ENCODE results near the gene LRRC71.
"Not testable (repeated sequence)": the region's sequence is repeated elsewhere in the genome, so short reads cannot be mapped to it uniquely, and the experiment has no call there.

The LRRC71 gene

DNA sequence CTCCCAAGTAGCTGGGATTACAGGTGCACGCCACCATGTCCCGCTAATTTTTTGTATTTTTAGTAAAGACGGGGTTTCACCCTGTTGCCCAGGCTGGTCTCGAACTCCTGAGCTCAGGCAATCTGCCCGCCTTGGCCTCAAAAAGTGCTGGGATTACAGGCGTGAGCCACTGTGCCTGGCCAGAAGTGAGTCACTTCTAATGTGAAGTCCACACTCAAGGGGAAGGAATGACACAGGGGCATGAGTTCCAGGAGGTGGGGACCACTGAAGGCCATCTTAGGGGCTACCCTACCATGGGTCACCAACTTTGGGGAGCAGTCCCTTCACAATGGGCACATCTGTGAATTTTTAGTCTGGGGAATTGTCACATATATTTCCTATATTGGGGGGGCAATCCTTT lies 6.3 kb downstream of the LRRC71 start:
- Mint-ChIP-seq H3K27me3 (peaks cover 88% of the 10 kb centered on the region), H3K4me1 (ENCODE audit: low read depth) (peaks cover 34% of the 10 kb centered on the region)
- not testable (repeated sequence) for H3K36me3 Mint-ChIP-seq (ENCODE audit: low read depth); H3K9me3 Mint-ChIP-seq; H3K4me3 Mint-ChIP-seq; H3K27ac Mint-ChIP-seq

DNA sequence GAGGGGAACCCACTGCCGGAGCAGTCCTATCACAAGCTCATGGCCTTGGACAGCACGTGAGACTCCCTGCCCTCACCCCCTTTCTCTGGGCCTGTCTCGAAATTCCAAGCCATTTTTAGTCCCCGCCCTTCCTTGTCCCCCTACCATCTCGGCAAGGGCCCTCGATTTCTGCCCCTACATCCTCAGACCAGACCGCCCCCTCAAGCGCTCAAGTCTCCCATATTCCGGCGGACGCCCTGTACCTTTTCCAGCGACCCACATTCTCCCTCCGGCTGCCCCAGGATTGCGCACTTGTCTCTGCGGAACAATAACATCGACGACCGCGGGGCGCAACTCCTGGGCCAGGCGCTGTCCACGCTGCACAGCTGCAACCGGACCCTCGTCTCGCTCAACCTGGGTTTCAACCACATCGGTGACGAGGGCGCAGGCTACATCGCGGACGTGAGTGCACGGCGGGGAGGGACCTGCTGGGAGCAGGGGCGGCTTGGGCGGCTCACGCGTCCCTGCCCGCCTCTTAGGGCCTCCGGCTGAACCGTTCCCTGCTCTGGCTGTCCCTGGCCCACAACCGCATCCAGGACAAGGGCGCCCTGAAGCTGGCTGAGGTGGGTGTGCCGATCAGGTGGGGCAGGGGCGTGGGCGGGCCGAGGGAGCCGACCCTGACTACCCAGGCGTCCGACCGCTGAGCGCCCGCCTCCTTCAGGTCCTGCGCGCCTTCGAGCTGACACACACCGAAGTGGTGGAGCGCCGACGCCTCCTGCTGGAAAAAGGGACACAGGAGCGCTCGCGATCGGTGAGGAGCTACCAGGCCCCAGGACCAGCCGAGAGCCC lies 7.0 kb downstream of the LRRC71 start:
- H3K36me3 Mint-ChIP-seq (ENCODE audit: low read depth) = no peaks in the 10 kb centered on the region
- H3K9me3 Mint-ChIP-seq = no peaks in the 10 kb centered on the region
- H3K27me3 Mint-ChIP-seq = peaks cover 81% of the 10 kb centered on the region
- H3K27ac Mint-ChIP-seq = no peak overlapping the region
- peak overlapping the region; percentile 55 for H3K4me3 Mint-ChIP-seq
- peaks cover 34% of the 10 kb centered on the region for H3K4me1 Mint-ChIP-seq (ENCODE audit: low read depth)

DNA sequence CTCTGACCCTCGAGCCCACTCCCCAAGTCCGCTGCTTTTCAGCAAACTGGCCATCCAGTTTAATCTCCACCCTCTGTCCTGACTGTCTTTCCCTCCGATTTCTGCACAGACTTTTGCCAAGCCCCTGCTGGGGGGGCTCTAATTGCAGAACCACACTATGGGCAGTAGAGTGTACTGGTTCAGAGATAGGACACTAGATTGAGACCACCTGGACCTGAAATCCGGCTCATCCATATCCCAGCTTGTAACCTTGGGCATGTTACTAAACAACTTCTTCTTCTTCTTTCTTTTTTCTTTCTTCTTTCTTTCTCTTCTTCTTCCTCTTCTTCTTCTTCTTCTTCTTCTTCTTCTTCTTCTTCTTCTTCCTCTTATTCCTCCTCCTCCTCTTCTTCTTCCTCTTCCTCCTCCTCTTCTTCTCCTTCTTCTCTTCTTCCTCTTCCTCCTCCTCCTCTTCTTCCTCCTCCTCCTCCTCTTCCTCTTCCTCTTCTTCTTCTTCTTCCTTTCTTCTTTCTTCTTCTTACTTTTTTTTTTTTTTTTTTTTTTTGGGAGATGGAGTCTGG lies 7.7 kb downstream of the LRRC71 start:
- Mint-ChIP-seq H3K27ac (peak overlapping the region; percentile 15), H3K4me1 (ENCODE audit: low read depth) (peaks cover 33% of the 10 kb centered on the region), H3K9me3 (no peaks in the 10 kb centered on the region), H3K36me3 (ENCODE audit: low read depth) (no peaks in the 10 kb centered on the region), H3K27me3 (peaks cover 81% of the 10 kb centered on the region), H3K4me3 (peak overlapping the region; percentile 55)

DNA sequence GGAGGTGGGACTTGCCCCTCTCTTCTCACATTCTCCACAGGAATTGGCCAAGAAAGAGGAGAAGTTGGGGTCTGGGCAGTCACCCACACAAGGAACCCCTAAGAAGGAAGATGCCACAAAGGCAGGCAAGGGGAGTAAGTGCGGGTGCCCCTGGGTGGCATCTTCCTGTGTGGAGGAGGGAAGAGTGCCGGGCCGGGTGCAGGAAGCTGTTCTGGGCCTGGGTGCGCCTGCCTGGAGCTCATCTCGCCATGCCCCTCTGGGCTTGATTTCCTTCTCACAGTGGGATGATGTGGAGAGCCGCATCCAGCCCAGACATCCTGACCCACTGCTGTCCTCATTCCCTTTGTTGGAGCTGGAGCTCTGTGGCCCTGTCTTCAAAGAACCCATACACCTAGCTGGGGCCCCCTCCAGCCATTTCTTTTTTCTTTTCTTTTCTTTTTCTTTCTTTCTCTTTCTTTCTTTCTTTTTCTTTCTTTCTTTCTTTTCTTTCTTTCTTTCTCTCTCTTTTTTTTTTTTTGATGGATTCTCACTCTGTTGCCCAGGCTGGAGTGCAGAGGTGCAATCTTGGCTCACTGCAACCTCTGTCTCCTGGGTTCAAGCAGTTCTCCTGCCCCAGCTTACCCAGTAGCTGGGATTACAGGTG lies 9.3 kb downstream of the LRRC71 start:
- Mint-ChIP-seq H3K27ac (no peak overlapping the region), H3K4me3 (no peak overlapping the region), H3K9me3 (no peaks in the 10 kb centered on the region), H3K27me3 (peaks cover 68% of the 10 kb centered on the region), H3K4me1 (ENCODE audit: low read depth) (peaks cover 29% of the 10 kb centered on the region), H3K36me3 (ENCODE audit: low read depth) (no peaks in the 10 kb centered on the region)

DNA sequence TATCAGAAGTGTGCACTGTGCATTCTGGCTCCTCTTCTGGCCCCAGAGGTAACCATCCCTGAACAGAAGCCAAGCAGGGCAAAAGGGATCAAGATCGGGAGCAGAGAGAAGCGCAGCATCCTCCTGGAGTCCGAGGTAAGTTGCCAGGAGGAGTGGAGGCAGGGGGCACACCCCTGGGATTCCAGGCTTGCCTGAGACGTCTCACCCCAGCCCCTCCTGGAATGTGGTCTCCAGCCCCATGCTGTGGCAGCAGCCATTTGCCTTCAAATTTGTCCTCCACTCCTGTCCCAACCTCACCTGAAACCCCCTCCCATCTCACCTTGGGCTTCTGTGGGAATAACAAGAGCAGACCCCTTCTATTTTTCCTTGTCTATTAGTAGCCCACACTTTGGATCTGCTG lies 10.1 kb downstream of the LRRC71 start:
- Mint-ChIP-seq H3K27ac (no peak overlapping the region), H3K36me3 (ENCODE audit: low read depth) (no peaks in the 10 kb centered on the region), H3K4me3 (no peak overlapping the region), H3K27me3 (peaks cover 61% of the 10 kb centered on the region), H3K4me1 (ENCODE audit: low read depth) (peaks cover 25% of the 10 kb centered on the region), H3K9me3 (no peaks in the 10 kb centered on the region)

DNA sequence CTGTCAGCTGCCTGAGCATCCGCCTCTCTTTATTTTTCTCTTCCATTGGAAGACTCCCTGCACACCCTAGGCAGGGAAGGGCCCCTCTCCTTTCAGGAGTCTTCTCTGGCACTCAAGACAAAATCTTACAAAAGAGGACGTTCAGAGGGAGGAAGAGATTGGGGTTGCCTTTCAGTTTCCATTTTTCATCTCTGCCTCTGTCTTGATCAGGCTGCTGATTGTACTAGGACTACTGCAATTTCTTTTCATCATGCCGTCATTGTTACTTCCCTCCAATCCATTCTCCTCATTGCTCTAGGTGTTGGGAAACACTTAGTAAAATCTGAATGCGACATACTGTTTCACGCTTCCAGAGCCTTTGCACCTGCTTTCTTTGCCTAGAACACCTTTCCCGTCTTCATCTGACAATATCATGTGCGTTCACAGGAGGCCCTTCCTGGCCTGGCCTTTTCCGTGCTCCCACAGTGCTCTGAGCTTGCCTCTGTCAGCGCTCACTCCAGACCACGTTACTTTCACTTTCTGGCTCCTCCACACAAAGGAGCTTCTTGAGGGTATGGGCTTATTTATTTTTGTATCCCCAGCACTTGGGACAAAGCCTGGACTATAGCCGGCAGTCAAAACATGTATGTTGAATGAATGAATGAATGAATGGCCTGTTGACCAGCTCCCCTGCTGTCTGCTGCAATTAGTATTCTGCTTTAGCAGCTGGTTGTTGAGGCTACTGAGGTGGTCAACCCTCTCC lies 10.9 kb downstream of the LRRC71 start:
- Mint-ChIP-seq H3K36me3 (ENCODE audit: low read depth) (no peaks in the 10 kb centered on the region), H3K9me3 (no peaks in the 10 kb centered on the region), H3K27ac (no peak overlapping the region), H3K27me3 (peaks cover 53% of the 10 kb centered on the region), H3K4me3 (no peak overlapping the region), H3K4me1 (ENCODE audit: low read depth) (peaks cover 16% of the 10 kb centered on the region)

DNA sequence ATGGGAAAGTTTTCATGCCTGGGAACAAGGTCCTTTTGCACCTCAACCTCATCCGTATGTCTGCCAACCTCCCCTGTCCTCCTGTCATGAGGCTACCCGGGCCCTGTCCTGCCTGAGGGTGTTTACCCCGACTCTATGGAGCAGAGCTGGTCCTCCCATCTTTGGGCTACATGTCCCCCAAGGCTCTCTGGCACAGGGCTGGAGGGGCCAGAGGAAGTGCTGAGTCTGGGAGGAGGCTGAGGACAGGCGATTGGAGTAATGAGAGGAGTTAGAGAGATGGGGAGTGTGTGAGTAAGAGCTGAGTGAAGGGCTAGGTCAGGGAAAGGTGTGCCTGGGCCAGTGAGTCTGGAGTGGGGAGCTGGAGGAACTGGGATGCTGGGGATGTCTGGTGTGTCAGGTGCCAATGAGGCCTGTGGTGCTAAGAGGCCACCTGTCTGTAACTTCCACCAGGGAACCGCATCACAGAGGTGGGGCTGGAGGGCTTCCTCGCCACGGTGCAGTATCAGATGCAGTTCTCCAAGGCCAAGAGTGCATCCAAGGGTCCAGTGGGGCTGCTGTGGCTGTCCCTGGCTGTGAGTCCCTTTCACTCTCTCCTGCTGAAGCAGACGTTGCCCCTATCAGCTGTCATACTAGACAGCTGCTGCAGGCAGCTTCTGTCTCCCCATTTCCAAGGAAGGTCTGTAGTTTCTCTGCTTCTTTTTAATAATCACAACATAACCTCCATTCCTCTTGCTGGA lies 11.7 kb downstream of the LRRC71 start:
- no peak overlapping the region for H3K4me3 Mint-ChIP-seq
- peaks cover 8% of the 10 kb centered on the region for H3K4me1 Mint-ChIP-seq (ENCODE audit: low read depth)
- H3K9me3 Mint-ChIP-seq = no peaks in the 10 kb centered on the region
- H3K27me3 Mint-ChIP-seq = peaks cover 47% of the 10 kb centered on the region
- H3K36me3 Mint-ChIP-seq (ENCODE audit: low read depth) = no peaks in the 10 kb centered on the region
- H3K27ac Mint-ChIP-seq = no peak overlapping the region

DNA sequence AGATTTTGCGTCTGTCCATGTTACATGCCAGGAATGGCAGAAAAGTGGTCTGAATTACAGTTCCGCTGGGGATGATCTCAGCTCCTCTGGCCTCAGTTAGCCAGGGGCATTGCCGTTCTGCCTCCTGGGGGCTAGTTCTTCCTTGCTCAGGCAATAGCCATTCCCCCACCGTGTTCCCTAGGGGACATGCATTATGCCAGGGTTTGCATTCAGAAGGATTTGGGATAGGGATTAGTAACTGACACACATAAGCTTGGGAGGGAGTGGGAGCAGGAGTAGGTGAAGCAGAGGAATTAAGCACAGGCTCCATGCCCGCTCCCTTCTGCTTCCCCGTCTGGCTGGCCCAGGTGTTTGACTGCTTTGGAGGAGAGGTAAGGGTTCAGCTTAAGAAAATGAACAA lies 12.7 kb downstream of the LRRC71 start:
- H3K27me3 Mint-ChIP-seq = peaks cover 39% of the 10 kb centered on the region

DNA sequence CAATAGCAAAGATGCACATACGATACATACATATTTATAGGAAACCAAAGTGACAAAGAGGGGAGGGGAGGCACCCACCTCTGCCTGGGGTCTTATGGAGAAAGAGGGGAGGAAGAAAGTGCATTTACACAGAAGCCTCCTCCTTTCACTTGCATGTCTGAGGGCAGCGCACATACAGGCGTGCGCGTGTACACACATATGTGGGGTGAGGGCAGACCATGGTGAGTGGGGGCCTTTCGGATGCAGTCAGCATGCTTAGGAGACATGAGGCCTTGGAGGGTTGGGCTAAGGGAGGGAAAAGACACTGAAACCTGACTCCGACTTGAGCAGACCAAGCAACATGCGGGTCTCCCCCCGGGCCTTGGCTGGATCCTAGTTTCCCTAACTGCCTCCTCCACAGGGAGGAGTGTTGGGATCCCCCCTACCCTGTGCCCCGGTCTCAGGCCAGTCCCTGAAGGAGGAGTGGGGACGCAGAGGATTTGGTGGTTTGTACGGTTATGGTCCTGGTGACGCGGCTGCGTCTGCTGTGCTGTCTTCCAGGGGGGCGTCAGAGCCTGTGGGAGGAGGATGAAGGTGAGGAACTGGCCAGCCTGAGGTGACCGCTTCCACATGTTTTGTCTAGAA lies 15.2 kb downstream of the LRRC71 start:
- Mint-ChIP-seq H3K4me3 (no peak overlapping the region), H3K4me1 (ENCODE audit: low read depth) (no peaks in the 10 kb centered on the region), H3K9me3 (no peaks in the 10 kb centered on the region), H3K27ac (no peak overlapping the region), H3K36me3 (ENCODE audit: low read depth) (no peaks in the 10 kb centered on the region), H3K27me3 (peaks cover 19% of the 10 kb centered on the region)

More for the DNA sequence above, 12.7 kb downstream of the LRRC71 start:
- no peak overlapping the region for H3K4me3 Mint-ChIP-seq
- no peak overlapping the region for H3K27ac Mint-ChIP-seq
- H3K4me1 Mint-ChIP-seq (ENCODE audit: low read depth) = peaks cover under 1% of the 10 kb centered on the region
- H3K36me3 Mint-ChIP-seq (ENCODE audit: low read depth) = no peaks in the 10 kb centered on the region
- no peaks in the 10 kb centered on the region for H3K9me3 Mint-ChIP-seq

DNA sequence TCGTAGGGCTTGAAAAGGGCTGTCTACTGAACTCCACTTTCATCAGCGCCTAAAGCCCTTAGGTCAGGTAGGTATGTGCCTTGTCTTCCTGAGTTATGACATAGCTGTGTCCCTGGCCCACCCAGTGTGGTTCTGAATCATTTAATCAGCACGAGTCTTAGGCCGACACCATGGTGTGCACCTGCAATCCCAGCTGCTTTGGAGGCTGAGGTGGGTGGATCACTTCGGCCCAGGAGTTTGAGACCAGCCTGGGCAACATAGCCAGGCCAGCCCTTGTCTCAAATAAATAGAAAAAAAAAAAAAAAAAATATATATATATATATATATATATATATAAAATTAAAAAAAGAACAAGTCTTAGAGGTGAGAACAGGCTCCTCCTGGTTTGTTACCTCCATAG lies 15.8 kb downstream of the LRRC71 start:
- Mint-ChIP-seq H3K4me3 (no peak overlapping the region), H3K9me3 (no peaks in the 10 kb centered on the region), H3K4me1 (ENCODE audit: low read depth) (no peaks in the 10 kb centered on the region), H3K36me3 (ENCODE audit: low read depth) (no peaks in the 10 kb centered on the region), H3K27me3 (peaks cover 13% of the 10 kb centered on the region), H3K27ac (no peak overlapping the region)

DNA sequence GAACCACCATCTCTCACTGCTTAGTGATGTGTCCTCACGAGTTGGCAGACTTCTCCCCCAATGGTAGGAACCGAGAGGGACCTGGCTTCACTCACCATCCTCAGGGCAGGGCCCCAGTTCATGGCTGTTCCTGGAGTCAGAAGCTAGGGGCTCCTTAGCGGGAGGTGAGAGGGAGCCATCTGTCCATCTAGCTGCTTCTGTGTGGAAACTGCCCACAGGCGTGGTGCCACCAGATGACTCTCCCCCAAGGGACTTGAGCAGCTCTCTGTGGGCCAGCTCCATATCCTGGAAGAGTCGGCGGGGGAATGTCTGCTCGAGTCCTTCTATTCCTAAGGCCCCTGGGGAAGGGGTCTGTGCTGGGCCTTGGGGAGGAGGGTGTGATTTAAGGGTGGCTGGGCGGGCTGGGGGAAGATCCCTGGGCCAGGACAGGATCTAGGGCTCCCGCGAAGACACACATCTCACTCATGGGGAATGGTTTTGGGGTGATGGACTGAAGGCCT lies 16.3 kb downstream of the LRRC71 start:
- H3K4me1 Mint-ChIP-seq (ENCODE audit: low read depth) = no peaks in the 10 kb centered on the region
- no peak overlapping the region for H3K4me3 Mint-ChIP-seq
- no peaks in the 10 kb centered on the region for H3K9me3 Mint-ChIP-seq
- H3K27me3 Mint-ChIP-seq = peaks cover 8% of the 10 kb centered on the region
- H3K27ac Mint-ChIP-seq = no peak overlapping the region
- no peaks in the 10 kb centered on the region for H3K36me3 Mint-ChIP-seq (ENCODE audit: low read depth)

DNA sequence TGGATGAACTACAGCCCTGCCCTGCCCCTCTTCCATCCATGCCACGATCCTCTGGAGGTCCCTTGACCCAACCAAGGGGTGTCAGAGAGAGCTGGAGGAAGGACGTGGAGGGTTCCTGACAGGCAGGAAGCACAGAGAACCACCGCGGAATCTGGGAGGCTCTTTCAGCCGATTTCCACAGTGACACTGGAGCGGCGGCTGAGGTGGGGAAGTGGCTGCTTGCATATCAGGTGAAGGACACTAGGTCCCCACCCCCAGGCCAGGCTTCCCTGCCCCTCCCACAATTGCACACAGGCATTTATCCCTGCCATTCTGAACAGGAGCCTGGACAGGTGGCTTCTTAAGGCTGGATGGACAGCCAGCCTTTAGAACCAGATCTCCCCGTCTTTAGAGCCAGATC lies 17.5 kb downstream of the LRRC71 start:
- H3K9me3 Mint-ChIP-seq = no peaks in the 10 kb centered on the region
- H3K27me3 Mint-ChIP-seq = peaks cover 3% of the 10 kb centered on the region
- H3K4me1 Mint-ChIP-seq (ENCODE audit: low read depth) = no peaks in the 10 kb centered on the region
- no peak overlapping the region for H3K4me3 Mint-ChIP-seq
- H3K36me3 Mint-ChIP-seq (ENCODE audit: low read depth) = no peaks in the 10 kb centered on the region
- H3K27ac Mint-ChIP-seq = no peak overlapping the region

DNA sequence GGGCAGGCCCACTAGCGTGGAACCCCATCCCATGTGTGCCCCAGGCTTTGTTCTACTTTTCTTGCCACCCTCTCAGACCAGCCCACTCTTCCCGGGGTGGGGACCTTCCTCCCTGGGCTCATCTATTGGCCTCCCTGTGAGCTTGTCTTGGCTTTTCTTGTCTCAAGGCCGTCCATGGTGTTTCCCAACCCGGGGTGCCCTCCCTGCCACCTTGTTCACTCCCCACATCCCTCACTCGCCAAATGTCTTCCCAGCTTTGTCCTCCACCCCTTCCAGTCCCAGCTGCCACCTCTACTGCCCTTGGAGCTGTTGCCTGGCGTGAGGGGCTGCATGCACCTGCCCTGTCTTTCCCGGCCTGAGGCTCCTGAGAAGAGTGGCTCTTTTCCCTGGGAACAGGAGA lies 18.4 kb downstream of the LRRC71 start:
- H3K27me3 Mint-ChIP-seq = no peaks in the 10 kb centered on the region
- H3K4me1 Mint-ChIP-seq (ENCODE audit: low read depth) = no peaks in the 10 kb centered on the region
- no peaks in the 10 kb centered on the region for H3K9me3 Mint-ChIP-seq
- no peaks in the 10 kb centered on the region for H3K36me3 Mint-ChIP-seq (ENCODE audit: low read depth)
- no peak overlapping the region for H3K4me3 Mint-ChIP-seq
- H3K27ac Mint-ChIP-seq = no peak overlapping the region

DNA sequence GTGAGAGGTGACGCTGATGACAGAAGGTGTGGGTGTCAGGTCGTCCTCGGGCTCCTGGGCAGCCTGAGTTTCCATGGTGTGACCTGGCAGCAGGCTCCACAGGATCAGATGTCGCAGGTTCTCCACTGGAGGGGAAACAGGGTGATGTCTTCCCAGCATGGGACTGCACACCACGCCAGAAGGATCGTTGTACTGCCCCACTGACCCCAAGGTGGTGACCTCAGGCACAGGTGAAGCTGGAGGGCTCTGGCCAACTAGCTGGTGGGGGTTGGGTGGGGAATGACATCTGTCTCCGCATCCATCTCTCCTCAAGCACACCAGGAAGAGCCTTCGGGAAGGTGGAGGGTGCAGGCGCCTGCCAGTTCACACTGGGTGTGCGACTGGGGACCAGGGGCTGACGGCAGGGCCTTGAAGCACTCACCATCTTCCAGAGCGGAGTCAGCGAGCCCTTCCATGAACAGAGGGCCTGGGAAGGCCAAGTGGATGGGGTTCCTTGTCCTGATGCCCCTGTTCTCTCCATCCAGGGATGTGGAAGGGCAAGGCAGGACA lies 19.4 kb downstream of the LRRC71 start:
- no peaks in the 10 kb centered on the region for H3K27me3 Mint-ChIP-seq
- H3K4me3 Mint-ChIP-seq = no peak overlapping the region
- H3K36me3 Mint-ChIP-seq (ENCODE audit: low read depth) = no peaks in the 10 kb centered on the region
- H3K9me3 Mint-ChIP-seq = no peaks in the 10 kb centered on the region
- no peak overlapping the region for H3K27ac Mint-ChIP-seq
- H3K4me1 Mint-ChIP-seq (ENCODE audit: low read depth) = no peaks in the 10 kb centered on the region

All from stimulated activated naive CD8-positive, alpha-beta T cell treated with anti-CD3 and anti-CD28 coated beads, Interleukin-15, Interleukin-2, amounts not matched to agents 100 ng/mL and 50 ng/mL, for 24 hours (primary cell).